HG02642 (cell line): ENCODE measurements around the gene MPP7.

Source experiments
- ATAC-seq: cut with Tn5 transposase; IDR thresholded peaks from one replicate; pipeline ENCODE4 v1.9.1; 2021; ENCODE audit warnings: mild to moderate bottlenecking; ENCODE audit not compliant: unreplicated experiment, poor library complexity

MPP7 gene

DNA sequence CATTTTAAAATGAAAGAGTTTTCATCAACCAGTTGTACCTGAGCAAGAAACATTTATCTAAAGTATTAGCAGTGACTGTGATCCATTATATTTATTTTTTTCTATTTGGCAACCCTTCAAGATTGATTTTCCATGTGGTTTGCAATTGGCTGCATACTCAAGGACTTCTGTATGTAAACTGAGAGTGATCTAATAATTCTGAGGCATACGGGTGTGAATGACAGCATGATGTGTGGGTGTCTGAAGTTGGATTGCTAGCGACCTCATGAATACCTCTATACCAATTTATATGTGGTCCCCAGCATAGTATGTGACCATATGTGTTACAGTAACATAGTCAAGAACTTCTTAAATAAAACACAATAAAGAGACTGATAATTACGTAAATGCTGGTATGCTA, 8.2 kb upstream of the MPP7 start:
- ATAC-seq: no peak

DNA sequence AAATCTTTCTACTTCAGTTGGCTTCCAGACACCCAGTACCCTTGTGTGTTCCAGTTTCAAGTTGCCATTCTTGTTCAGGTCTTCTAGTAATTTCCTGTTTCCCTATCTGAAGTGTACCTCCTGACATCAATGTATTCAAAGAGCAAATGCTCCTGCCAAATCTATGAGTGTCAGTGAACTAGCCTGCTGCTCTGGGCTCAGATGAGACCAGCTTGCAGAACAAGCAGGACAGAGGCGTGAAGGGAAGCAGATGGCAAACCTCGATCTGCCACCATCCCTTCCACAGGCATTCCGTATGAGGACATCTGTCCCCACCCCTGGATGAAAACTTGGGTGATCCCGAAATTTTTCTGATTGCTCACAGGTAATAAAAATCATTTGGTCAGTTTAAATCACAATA, 4.4 kb upstream of the MPP7 start:
- no peak for ATAC-seq

DNA sequence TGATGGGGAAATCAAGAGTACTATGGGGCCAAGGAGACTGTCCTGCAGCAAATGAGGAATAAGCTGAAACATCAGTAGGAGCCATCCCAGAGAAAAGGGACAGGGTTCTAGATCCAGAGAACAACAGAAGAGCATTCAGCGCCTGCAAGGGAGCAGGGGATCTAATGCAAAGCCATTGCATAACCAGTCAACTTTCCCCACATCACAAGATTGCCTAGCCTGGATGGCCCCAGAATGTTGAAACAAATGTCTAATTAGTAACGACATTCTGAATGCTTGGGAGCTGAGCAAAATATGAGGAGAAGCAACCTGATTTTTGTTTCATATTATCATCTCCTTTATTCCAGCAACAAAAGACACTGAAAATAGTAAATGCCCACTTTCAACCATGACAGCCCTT, 2.7 kb upstream of the MPP7 start:
- no peak for ATAC-seq

DNA sequence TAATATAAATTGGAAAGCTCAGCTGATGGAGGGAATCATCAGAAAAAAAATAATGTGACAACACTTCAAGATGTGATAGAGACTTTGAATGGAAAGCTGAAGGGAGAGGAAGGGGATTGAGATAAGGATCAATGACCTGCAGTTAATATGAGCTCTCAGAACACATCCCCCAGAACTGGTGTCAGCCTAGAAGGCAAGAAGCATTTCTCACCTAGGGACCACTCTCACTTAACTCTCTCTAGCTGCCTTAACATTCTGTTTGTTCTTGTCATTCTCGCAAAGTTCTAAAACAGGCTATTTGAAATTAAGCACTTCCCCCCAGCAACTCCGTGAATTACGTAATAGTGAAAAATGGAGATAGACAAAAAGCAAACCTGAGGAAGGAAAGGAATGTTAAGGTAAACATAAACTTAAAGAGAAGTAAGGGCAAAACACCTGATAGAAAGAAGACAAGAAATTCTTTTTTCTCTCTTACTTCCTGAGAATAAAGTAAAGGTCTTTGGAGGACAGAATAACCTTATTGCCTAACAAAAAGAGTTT, 1.2 kb upstream of the MPP7 start:
- ATAC-seq: no peak

DNA sequence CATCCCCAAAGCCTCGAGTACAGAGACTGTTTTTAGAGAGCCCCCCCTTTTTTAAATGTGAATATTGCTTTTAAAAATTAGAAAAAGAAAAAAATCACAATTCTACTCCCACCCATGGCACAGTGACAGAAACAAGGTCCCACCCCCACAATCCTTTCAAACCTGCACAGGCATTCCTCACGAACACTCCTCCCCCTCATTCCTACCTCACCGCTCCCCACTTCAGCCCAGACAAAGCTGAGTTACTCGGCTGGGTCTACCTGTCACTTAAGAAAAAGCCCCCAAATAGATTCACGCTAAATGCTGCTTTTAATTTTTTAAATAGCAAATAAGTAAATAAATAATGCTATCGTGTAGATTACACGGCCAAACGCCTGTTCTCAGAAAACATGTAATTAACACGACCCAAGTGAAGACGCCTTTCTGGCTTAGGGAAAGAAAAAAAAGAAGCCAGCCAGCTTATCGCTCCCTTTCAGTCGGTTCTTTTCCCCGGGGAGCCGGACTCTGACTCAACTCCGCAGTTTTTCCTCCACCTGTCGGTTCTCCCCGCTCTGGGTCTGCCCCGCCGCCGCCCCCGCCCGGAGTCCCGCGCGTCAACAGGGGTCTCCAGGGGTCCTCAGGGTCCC, 739 bp downstream of the MPP7 start:
- no peak for ATAC-seq

DNA sequence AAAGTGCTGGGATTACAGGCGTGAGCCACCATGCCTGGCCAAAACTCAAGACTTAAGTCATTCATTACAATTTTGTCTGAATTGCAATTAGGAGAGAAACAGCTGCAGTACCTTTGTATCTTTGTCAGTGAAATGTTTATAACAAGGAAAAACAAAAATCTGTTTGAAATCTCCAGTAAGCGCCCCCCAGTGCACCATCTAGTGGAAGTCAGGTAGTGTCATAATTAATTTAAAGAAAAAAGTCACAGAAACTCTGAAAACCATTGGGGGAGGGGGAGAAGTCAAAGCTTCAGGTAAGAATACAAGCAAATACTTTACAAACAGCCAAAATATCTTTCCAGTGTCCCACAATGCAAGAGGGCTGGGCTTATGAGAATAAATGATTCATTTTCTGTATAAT, 2.8 kb downstream of the MPP7 start:
- no peak for ATAC-seq

DNA sequence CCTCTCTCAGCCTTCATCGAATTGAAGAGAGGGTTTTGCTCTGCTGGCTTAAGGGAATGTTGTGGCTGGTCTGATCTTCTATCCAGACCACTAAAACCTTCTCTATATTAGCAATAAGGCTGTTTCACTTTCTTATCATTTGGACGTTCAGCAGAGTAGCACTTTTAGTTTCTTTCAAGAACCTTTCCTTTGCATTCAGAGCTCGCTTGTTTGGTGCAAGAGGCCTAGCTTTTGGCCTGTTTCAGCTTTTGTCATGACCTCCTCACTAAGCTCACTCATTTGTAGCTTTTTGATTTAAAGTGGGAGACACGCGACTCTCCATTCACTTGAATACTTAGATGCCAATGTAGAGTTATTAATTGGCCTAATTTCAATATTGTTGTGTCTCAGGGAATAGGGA, 3.9 kb downstream of the MPP7 start:
- ATAC-seq: no peak

DNA sequence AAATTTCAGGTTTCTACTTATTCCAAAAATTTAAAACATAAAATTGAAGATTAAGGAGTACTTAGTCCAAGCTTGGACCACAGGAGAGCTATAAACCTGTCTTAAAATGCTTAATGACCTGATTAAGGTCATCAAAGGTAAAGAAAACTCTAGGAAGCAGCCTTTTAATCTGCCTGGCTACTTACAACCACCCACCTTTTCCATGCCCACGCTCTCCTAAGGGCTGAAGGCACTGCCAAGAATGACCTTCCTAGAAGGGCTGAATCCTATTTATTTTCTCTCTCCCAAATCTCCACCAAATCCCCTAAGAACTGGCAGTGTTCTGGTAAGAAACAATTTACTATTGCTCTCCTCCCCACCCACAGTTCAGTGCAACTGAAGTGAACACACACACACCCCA, 6.8 kb downstream of the MPP7 start:
- ATAC-seq: no peak

DNA sequence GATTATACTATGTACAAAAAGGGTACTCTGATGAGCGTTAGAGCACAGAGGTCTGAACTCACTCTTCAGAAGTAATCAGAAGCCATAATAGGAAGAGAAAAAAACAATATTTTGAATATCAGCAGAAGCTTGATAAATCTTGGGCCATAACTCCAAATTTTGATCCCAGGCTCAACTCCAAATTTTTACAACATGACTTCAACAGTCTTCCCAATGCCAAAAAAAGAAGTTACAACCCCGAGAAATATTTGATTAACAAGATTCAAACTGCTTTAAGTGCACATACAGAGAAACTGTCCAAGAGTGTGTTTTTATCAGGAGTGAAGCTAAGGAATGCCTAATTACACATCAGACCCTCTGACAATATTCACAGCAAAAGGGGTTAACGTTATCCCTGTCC, 7.5 kb downstream of the MPP7 start:
- ATAC-seq: no peak

DNA sequence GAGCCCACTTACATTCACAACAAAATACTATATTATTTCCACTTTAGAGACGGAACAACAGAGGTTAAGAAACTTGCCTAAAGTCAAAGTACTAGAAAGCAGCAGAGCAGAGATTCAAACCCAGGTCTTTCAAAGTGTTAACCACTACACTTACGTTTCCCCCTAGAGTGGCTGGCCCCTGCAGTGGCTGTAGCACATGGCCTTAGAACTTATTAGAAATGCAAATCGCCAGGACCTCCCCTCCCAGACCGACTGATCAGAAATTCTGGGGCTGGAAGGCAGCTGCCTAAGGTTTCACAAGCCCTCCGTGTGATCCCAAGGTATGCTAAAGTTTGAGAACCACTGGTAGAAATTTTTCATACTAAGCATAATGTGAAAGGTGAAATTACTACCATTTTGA, 8.1 kb downstream of the MPP7 start:
- no peak for ATAC-seq

DNA sequence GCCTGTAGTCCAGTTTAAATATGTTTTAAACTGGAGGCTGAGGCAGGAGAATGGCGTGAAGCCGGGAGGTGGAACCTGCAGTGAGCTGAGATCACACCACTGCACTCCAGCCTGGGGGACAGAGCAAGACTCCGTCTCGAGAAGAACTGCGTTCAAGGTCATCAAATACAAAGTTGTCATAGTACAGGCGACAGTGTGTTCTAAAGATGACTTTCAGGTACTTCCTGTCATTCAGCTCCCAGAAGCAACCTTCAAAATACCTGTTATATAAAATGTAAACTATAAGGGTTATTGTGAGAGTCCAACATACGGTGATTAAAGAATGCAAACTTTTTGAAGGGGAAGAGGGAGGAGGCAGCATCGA, 8.7 kb downstream of the MPP7 start:
- ATAC-seq: no peak

DNA sequence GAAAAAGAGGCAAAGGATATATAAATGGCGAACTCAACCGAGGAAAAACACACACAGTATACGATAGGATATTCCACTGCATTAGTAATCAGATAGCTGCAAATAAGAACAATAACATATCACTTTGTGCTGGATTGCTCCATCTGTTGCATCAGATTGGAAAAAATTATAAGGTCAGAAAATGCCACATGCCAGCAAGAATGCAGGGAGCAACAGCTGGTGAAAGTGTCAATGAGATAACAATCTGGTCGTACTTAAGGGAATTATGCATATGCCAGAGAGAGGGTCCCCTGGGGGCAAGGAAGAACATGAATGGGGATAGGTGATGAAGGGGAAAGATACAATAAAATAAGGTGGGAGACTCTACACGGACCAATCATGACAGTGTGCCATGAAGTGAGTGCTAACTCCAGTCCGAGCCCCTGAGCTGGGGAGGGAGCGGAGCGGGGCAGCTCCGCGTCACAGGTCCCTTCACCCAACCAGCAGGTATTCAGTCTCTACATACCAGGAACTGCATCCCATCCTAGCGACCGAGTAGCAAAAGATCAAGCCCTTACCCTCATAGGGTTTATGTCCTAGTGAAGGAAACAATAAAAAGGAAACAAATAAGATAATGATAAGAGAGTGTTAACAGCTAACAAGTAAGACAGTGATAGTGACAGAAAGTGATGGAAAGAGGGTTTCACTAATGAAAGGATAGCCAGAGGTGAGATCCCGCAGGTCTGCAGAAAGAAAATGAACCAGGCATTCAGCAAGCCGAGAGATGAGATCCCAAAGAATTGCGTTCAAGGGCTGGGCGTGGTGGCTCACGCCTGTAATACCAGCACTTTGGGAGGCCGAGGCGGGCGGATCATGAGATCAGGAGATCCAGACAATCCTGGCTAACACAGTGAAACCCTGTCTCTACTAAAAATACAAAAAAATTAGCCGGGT, 9.4 kb downstream of the MPP7 start:
- ATAC-seq: no peak

DNA sequence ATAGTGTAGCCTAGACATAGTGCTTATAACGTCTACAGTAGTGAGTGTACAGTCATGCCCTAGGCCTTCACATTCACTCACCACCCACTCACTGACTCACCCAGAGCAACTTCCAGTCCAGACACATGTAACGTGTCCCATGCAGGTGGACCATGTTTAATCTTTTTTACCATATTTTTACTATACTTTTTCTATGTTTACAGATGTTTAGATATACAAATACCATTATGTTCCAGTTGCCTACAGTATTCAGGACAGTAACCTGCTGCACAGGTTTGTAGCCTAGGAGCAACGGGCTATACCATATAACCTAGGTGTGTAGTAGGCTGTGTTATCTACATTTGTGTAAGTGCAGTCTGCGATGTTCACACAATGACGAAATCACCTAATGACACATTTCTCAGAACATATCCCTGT, 11.0 kb downstream of the MPP7 start:
- no peak for ATAC-seq

DNA sequence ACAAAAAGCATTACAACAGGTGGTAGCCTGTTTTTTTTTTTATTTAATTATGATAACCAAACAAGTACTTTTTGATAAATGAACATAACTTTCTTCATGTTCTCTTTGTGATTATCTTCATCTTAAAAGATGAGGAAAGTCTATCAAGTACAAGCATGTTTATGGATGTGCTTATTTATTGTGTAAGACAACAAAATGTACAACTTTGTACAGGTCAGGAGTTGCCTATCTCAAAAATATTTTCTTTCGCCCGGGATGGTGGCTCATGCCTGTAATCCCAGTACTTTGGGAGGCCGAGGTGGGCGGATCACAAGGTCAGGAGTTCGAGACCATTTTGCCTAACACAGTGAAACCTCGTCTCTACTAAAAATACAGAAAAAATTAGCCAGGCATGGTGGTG, 17.0 kb downstream of the MPP7 start:
- no peak for ATAC-seq

DNA sequence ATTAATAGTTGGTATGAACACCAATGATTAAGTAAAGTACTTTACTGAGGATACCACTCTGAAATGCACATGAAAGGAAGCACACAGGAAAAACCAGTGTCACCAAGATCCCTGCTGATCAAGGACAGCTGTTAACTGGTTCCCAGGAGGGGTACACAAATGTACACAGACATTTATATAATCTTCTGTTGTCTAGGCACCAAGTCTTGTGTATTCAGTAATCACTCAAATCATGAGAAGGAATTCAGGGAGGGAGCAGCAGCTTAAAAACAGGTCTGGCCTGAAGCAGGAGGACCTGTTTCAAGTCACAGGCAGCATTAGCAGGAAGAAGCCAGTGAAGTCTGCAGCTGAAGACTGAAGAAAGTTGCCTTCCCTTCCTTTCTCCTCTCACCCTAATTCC, 18.7 kb downstream of the MPP7 start:
- ATAC-seq: no peak

DNA sequence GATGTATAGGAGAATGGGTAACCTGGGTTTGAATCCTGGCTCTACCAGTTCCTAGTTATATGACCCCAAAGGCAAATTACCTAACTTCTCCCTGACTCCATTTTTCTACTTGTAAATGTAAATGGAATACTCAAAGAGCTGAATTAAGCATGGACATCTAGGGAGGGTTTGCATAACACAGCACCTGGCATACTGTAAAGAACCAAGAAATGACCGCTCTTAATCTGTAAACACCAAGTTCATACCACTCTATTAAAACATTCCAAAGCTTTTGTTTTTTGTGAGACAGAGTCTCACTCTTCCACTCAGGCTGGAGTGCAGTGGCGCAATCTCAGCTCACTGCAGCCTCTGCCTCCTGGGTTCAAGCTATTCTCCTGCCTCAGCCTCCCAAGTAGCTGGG, 19.6 kb downstream of the MPP7 start:
- no peak for ATAC-seq

DNA sequence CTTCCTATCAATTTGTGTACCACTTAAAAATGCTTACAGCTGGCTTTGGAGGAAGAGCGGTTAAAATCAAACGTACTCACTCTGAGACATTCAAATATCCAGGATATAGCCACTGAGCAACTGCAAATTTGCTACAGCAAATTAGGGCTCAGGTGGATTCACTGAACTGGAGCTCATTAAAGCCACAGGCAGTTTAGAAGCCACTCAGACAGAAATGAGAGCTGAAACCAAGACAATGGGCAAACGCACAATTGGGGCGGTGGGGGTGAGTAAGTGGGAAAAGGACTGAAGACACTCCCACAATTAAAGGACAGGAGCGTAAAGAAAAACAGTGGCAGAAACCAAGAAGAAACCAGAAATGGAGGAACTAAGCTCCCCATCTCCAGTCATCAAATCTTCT, 20.5 kb downstream of the MPP7 start:
- ATAC-seq: no peak

DNA sequence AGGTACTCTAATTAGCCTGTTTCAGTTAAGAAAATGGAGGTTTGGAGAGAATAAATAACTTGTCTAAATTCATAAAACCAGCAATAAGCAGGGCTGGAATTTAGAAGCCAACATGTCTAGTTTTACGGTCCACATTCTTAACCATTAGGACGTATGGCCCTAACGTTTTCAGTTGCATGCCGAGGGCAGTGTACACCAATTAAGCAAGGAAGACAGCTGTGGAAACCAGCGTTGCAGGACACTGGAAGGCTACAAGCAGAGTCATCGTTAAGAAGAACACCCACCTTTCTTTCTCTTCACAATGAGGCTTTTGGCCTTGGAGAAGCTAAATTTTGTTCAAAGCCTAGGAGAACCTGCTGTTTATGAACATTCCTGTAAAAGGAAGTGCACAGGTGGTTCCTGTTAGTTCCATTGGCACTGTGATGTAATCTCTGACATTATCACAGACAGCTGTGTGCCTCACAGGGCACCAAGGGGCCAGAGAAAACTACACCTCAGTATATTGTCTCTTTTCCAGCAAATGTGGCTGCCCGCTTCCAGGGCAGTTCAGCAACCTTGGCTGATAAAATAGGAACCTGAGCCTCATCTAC, 21.0 kb downstream of the MPP7 start:
- ATAC-seq: no peak

DNA sequence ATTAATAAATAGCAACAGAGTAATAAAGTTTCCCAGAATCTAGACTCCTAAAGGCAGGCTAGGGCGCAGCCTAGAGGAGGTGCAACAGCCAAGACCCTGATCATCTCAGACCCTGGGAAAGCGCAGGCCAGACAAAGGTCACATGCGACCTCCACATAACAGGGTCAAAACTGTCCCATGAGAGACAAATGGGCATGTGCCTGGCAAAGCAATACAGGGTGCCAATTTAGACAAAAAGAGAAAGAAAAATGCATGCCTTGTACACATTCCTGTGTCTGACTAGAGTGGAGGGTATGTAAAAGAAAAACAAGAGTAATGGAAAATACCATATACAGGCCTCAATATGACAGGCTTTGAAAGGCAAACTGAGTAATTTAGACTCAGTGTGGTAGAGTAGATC, 22.2 kb downstream of the MPP7 start:
- ATAC-seq: no peak

DNA sequence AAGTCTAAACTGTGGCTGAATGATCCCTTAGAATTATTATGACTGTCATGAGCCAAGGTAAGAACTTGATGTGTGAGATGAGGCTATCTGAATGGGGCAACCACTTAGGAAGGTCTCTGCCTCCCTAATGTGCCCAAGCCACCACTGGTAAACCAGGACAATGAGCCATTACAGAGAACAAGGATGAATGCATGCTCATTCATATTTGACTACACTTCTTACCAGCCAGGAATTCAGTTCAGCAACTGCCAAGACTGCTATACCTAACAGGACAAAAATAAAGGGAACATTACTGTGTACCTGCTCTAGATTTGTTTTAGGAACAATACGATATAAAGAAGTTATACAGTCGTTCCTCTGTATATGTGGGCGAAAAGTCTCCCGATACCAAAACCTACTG, 23.0 kb downstream of the MPP7 start:
- no peak for ATAC-seq

DNA sequence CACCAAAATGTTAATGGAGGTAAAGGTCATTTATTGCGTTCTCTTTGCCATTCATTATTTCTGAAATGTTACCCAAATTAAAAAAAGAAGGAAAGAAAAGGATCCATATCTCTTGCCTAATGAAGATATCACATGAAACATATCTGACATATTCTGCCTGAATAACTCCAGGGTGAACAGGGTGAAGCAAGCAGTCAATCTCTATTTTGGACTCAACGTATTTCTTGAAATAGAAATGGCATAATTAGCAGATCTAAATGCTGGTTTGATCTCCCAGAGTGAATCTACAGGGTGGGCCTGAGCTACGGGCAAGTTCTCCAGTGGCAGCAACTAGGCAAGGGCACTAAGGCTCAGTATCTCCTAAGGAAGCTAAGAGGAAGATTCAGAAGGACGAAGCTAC, 24.0 kb downstream of the MPP7 start:
- no peak for ATAC-seq
